SU-DHL-6 (cell line): ENCODE measurements around the gene OR5B17.

Source experiments
- H2AFZ ChIP-seq: fragments of 200-600 bp; sonication (generic); 2 replicates; pipeline ENCODE4 v1.6.1; 2014; ENCODE audit warnings: low read depth, mild to moderate bottlenecking, moderate library complexity, mixed read lengths, antibody characterized with exemption, low read length; ENCODE audit not compliant: severe bottlenecking
- H3F3A ChIP-seq: fragments of 200-600 bp; shearing (Covaris generic); 2 replicates; pipeline ENCODE4 v1.6.0; 2016; ENCODE audit warnings: antibody characterized with exemption, mild to moderate bottlenecking; ENCODE audit not compliant: insufficient read depth
- H3K27ac ChIP-seq: fragments of 200-600 bp; sonication (generic); 2 replicates; pipeline ENCODE4 v1.5.1; 2016; ENCODE audit warnings: low read depth, mild to moderate bottlenecking, low read length, moderate library complexity, mixed read lengths
- H3K27me3 ChIP-seq: fragments of 200-600 bp; sonication (generic), shearing (Covaris generic); 2 replicates; pipeline ENCODE4 v1.6.0; 2014; ENCODE audit warnings: mild to moderate bottlenecking, low read length
- H3K36me3 ChIP-seq: fragments of 200-600 bp; sonication (generic); 2 replicates; pipeline ENCODE4 v1.6.1; 2014; ENCODE audit warnings: mild to moderate bottlenecking, low read length, mixed read lengths
- H3K4me2 ChIP-seq: fragments of 300-600, 200-600 bp; shearing (Covaris generic), sonication (generic); 2 replicates; pipeline ENCODE4 v1.6.0; 2014; ENCODE audit warnings: low read length, low read depth, mild to moderate bottlenecking; ENCODE audit not compliant: poor library complexity, severe bottlenecking
- H3K4me3 ChIP-seq: fragments of 200-600 bp; sonication (generic); 2 replicates; pipeline ENCODE4 v1.5.1; 2014; ENCODE audit warnings: antibody characterized with exemption, low read length, mild to moderate bottlenecking, mixed read lengths; ENCODE audit not compliant: insufficient read depth, poor library complexity, severe bottlenecking
- H3K79me2 ChIP-seq: fragments of 200-600 bp; sonication (generic); 2 replicates; pipeline ENCODE4 v1.6.1; 2014; ENCODE audit warnings: mild to moderate bottlenecking, low read length, moderate library complexity; ENCODE audit not compliant: insufficient read depth
- H3K9ac ChIP-seq: fragments of 200-600 bp; sonication (generic); 2 replicates; pipeline ENCODE4 v1.7.0; 2014; ENCODE audit warnings: mild to moderate bottlenecking, low read length
- H3K9me2 ChIP-seq: fragments of 200-600 bp; sonication (generic); replicated peaks from 2 replicates; pipeline ENCODE4 v1.6.1; 2014; ENCODE audit warnings: low read length; ENCODE audit not compliant: insufficient read depth
- H3K9me3 ChIP-seq: fragments of 200-600 bp; sonication (generic); 2 replicates; pipeline ENCODE4 v1.6.1; 2014; ENCODE audit warnings: low read length, mixed read lengths; ENCODE audit not compliant: insufficient read depth
- H4K20me1 ChIP-seq: fragments of 200-600 bp; sonication (generic); 2 replicates; pipeline ENCODE4 v1.6.1; 2014; ENCODE audit warnings: low read depth, mild to moderate bottlenecking, antibody characterized with exemption, low read length, moderate library complexity, mixed read lengths
- EZH2phosphoT487 ChIP-seq: fragments of 200-600 bp; sonication (generic), shearing (Covaris generic); conservative IDR thresholded peaks from 2 replicates; pipeline ENCODE4 v1.6.1; 2018; ENCODE audit warnings: mild to moderate bottlenecking, antibody characterized with exemption, low read length, moderate library complexity, mixed read lengths
- TF ChIP-seq, protein P1 (sequence below): fragments of 200-600 bp; sonication (generic); IDR thresholded peaks from one replicate; pipeline ENCODE4 v1.5.1; 2017; ENCODE audit warnings: antibody characterized with exemption, mild to moderate bottlenecking, low read length, moderate library complexity; ENCODE audit not compliant: insufficient read depth, poor library complexity, severe bottlenecking

The OR5B17 gene

DNA sequence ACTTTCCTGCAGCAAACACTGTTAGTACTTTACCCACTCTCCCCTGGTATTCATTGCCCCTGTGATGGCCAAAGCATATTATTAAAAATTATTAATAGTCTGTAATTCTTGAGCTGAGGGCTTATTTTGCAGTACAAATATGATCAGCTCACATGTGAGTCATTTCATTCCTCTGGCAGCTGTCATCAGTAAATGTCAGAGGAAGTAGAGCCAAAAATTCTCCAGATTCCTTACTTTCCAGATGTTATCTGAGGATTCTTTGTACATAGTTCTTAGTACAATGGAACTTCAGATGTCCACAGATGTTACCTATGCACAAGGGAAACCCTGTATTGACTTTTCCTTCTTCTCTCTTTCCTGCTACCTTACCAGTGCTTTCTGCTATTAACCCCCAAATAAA, 35.3 kb upstream of the OR5B17 start:
- H2AFZ ChIP-seq, result no peak overlapping the region
- no peaks in the 10 kb centered on the region for H3K79me2 ChIP-seq
- H3K9me2 ChIP-seq, result no peaks in the 10 kb centered on the region
- no peaks in the 10 kb centered on the region for H3F3A ChIP-seq
- no peaks in the 10 kb centered on the region for H3K27me3 ChIP-seq
- no peak overlapping the region for H3K9ac ChIP-seq
- TF ChIP-seq, protein P1, sequence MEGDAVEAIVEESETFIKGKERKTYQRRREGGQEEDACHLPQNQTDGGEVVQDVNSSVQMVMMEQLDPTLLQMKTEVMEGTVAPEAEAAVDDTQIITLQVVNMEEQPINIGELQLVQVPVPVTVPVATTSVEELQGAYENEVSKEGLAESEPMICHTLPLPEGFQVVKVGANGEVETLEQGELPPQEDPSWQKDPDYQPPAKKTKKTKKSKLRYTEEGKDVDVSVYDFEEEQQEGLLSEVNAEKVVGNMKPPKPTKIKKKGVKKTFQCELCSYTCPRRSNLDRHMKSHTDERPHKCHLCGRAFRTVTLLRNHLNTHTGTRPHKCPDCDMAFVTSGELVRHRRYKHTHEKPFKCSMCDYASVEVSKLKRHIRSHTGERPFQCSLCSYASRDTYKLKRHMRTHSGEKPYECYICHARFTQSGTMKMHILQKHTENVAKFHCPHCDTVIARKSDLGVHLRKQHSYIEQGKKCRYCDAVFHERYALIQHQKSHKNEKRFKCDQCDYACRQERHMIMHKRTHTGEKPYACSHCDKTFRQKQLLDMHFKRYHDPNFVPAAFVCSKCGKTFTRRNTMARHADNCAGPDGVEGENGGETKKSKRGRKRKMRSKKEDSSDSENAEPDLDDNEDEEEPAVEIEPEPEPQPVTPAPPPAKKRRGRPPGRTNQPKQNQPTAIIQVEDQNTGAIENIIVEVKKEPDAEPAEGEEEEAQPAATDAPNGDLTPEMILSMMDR, result no peak
- no peak overlapping the region for H3K27ac ChIP-seq
- no peak overlapping the region for H3K4me2 ChIP-seq
- no peaks in the 10 kb centered on the region for H4K20me1 ChIP-seq
- 0 out of 2 replicates have a peak, but pooled peaks cover 6% of the 10 kb centered on the region for H3K9me3 ChIP-seq
- no peak overlapping the region for H3K4me3 ChIP-seq
- no peaks in the 10 kb centered on the region for H3K36me3 ChIP-seq

DNA sequence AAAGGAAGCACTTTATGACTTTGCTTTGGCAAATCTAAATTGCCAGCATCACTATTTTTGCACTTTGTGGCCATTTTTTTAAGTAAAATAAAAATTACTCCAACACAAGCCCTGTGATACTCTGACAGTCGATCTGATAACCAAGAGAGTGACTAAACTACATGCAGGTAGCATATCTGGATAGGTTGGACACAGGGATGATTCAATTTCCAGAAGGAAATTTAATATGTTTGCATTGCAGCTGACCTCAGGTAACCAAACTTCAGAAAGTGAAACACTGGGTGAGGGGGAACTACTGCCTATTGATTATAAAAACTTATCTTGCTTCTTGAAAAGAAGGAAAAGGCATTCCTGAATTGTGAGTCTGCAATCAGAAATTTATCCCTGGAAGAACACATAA, 33.9 kb upstream of the OR5B17 start:
- Histone ChIP-seq H3K79me2 (no peaks in the 10 kb centered on the region), H3K9ac (no peak overlapping the region), H3K4me2 (no peak overlapping the region), H3K27ac (no peak overlapping the region), H3K9me2 (no peaks in the 10 kb centered on the region), H3K4me3 (no peak overlapping the region), H3K36me3 (no peaks in the 10 kb centered on the region), H4K20me1 (no peaks in the 10 kb centered on the region), H3K9me3 (0 out of 2 replicates have a peak, but pooled peaks cover 6% of the 10 kb centered on the region), H3K27me3 (no peaks in the 10 kb centered on the region), H3F3A (no peaks in the 10 kb centered on the region), H2AFZ (no peak overlapping the region)
- TF ChIP-seq EZH2phosphoT487, result no peak
- TF ChIP-seq, protein P1, result no peak

DNA sequence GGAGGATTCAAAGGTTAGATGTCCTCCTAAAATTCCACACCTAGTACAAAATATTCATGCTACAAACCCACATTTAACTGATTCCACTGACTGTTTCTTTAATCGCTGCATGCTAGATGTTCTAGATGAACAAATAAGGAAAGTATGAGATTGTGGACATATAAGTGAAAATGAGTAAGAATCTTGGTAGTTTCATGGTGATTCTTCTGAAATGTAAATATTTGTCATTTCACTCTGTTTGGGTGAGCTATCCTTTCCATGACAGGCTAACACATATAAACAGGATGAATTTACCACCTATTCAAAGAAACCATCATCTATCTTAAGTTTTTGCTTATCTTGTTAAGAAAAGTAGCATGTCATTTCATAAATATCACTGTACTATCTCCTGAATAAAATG, 33.0 kb upstream of the OR5B17 start:
- Histone ChIP-seq H3K27ac (no peak overlapping the region), H3K9ac (no peak overlapping the region), H4K20me1 (no peaks in the 10 kb centered on the region), H3K27me3 (no peaks in the 10 kb centered on the region), H3K79me2 (no peaks in the 10 kb centered on the region), H3K4me2 (no peak overlapping the region), H3K9me2 (no peaks in the 10 kb centered on the region), H3F3A (no peaks in the 10 kb centered on the region), H3K36me3 (no peaks in the 10 kb centered on the region), H3K9me3 (0 out of 2 replicates have a peak, but pooled peaks cover 6% of the 10 kb centered on the region), H3K4me3 (no peak overlapping the region), H2AFZ (no peak overlapping the region)
- TF ChIP-seq EZH2phosphoT487, result no peak
- TF ChIP-seq, protein P1, result no peak
